NCI-H1048 (cell line): ENCODE data around the gene PXK.
"Not testable (repeated sequence)": the region's sequence is repeated elsewhere in the genome, so short reads cannot be mapped to it uniquely, and the experiment has no call there.

ENCODE experiments used
- DNase-seq: peaks from one replicate; lab custom pipeline; 2025; lab: John Stamatoyannopoulos, UW

The PXK gene

GRCh38 chr3:58323529-58324390 is 8.9 kb upstream of the PXK start:
- no peak for DNase-seq

DNA sequence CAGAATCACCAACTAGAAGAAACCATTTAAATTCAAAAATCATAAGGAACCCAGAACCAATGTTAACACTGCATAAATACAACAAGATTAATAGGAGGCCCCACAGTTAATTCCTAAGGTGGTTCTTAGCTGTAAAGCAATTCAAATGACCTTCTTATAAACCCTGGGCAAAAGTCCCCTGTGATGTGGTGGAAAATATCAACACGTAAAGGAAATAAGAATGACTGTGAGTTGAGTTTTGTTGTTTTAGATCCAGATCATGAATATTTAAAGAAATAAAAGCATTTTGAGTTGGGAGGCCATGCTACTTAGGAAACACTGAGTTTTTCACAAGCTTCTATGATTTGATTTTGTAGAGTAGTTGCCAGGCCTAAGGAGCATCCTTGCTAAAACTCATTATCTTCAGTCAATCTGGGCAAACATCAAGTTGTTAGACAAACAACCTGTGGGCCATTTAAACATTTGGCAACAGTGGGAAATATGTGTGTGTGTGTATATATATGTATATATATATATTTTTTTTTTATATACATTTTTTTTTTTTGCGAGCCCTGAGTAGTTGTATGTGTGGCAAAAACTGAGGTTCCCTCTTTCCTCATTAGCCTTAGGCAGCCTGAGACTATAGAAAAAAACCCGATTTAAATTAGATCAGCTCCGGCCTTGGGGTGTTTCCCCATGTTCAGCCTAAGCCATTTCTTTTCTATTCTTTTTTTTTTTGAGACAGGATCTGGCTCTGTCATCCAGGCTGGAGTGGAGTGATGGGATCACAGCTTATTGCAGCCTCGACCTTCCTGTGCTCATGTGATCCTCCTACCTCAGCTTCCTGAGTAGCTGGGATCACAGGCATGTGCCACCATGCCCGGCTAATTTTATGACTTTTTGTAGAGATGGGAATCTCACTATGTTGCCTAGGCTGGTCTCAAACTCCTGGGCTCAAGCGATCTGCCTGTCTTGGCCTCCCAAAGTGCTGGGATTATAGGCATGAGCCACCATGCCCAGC is 8.0 kb upstream of the PXK start:
- DNase-seq: no peak

DNA sequence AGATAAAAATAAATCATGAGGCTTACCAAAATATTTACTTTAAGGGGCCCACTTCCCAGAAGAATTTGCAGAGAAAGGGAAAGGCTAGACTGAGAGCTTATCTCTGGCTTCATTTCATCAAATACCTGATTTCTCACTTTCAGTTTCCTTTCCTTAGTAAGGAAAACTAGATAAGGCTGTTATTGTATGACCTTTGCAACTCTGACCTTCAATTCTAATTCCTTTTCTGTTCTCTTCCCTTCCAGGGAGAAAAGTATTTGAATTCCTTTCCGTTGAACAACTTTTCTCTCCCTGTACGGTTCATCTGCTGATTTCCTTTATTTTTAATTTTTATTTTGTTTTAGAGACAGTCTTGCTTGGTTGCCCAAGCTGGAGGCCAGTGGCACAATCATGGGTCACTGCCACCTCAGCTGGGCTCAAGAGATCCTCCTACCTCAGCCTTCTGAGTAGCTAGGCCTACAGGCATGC is 7.1 kb upstream of the PXK start:
- no peak for DNase-seq

- no peak for DNase-seq
These were observed 6.3 kb upstream of the PXK start for GRCh38 chr3:58326267-58326900.

DNA sequence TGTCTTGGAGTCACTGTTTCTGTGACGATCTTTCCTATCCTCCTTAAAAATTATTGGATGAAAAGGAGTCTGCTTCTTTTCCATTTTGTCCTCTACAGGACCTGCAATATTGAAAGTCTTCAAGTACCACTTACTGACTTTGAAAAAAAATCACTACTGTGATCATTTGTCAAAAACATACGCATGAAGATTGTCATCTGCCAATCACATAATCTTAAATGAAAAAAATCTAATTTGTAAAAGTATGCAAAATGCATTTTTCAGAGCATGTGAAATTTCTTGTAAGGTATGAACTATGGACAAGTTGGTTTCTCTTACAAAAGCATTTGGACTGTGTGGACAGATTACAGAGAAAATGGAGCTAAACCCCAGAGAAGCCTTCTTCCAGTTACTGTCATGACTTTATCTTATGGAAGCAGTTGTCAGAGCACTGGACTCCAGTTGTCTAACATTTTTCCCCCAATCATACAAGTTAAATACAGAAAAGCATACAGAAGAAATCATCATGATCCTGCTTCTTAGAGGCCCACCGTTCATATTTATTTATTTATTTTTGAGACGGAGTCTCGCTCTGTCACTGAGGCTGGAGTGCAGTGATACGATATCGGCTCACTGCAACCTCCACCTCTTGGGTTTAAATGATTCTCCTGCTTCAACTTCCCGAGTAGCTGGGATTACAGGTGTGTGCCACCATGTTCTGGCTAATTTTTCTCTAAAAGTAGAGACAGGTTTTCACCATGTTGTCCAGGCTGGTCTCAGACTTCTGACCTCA is 3.4 kb upstream of the PXK start:
- DNase-seq: no peak

- DNase-seq: no peak
These were observed 2.7 kb upstream of the PXK start for GRCh38 chr3:58329922-58330413.

- no peak for DNase-seq
These were observed 1.0 kb upstream of the PXK start for GRCh38 chr3:58331593-58332152.

DNA sequence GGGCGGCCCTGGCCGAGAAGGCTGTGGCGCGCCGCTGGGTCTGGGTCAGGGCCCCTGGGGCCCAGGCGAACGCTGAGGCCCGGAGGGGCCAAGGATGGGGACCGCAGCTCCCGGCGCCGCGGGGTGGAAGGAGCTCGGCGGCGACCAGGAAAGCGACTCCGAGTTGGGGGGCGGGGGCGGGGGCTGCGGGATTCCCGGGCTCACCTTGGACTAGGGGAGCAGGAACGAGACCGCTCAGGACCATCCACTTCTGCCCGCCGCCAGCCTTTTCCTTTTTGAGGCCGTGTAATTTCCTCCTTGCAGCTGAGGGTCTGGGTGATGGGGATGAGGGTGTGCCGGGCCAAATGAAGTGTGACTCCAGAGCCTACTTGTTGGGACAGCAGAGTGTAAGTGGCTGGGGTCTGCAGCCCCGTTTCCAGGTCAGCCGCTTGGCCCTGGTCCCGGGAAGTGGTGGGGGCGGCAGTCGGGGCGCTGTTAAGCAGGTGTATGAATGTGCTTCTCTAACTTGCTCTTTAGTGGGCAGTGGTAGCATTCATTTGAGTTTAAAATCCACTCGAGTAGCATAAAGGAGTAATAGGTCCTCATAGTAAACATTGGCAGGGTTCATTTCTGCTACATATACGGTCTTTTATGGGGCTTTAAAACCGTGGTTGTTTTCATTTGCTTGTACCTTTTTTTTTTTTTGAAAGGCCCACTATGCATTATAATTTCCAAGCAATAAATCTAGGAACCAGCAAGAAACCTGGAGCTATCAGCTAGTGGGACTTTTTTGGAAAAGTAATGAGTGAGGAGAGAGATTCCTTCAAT is 717 bp downstream of the PXK start:
- DNase-seq: no peak

- no peak for DNase-seq
These were observed 1.3 kb downstream of the PXK start for GRCh38 chr3:58334013-58334321.

DNA sequence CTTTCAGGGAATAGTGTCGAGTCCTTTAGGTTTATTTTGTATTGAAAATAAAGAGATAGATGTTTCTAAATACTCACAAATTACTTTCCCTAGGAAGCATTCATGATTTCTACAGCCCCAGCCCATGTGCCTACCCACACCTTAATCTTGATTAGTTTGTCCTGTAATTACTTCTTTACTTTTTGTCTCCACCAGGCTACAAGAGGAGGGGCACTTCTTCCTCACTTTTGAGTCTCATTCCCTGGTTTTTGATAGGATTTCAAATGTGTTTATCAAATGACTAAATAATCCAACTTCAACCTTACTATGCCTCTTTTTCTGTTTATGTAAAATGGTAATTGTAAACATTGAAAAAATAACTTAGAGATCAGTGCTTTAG is 1.8 kb downstream of the PXK start:
- no peak for DNase-seq

DNA sequence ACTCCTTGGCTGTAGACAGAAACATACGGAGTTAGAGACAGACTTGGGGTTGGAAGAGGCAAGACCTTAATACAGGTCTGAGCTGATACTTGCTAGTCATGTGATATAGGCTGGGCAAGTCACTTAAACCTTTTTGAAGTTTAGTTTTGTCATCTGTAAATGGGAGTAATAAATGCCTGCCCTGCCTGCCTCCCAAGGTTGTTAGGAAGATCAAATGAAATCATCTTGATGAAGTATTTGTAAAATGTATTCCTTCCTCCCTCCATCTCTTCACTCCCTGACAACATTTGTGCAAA is 2.9 kb downstream of the PXK start:
- no peak for DNase-seq

DNA sequence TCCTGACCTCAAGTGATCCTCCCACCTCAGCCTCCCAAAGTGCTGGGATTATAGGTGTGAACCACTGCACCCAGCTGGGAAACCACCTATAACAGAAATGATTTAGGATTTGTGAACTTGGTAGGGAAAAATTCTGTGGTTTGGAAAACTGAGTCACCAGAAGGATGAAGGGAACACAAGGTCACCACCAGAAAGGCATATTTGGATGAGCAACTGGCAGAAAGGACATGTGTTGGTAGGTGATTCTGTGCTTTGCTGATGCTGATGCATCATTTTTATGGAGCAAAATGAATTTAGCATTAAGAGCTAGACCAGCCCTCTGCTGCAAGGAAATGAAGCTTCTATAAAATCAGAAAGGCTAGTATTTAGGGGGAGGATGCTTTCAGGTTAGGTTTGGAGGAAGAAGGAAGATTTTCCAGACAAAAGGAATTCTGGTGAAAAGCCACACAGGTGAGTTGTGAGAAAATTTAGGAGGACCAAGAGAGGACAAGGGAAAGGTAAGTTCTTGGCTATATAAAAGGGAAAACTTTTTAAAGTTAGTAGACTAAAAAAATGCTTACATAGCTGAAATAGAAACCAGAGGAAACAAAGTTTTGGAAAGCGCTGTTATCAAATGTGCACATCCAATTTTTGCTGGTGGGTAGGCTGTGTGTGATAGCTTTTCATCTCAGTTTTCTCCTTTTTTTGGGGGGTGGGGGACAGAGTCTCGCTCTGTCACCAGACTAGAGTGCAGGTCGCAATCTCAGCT is 3.6 kb downstream of the PXK start:
- DNase-seq: no peak

DNA sequence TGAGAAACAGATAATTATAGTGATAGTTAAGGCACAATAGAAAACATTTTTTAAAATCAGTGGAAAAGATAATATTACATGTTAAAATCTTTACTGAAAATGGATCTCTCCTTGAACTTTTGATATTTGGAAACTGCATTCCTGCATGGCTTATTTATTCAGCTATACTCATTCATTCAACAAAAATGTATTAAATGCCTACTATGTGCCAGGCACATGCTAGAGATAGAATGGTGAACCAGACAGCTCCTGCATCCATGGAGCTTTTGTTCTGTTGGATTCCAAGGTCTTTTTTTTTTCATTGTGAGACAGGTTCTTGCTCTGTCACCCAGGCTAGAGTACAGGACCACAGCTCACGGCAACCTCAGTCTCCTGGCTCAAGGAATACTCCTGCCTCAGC is 4.5 kb downstream of the PXK start:
- no peak for DNase-seq

DNA sequence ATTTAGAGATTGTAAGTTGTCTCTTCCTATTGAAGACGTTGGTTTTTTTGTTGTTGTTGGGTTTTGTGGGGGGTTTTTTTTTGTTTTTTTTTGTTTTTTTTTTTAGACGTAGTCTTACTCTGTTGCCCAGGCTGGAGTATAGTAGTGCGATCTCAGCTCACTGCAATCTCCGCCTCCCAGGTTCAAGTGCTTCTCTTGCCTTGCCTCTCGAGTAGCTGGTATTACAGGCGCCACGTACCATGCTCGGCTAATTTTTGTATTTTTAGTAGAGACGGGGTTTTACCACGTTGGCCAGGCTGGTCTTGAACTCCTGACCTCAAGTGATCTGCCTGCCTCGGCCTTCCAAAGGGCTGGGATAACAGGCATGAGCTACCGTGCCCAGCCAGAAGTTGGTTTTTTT is 6.5 kb downstream of the PXK start:
- DNase-seq: not testable (repeated sequence)

GRCh38 chr3:58340594-58341244 is 8.0 kb downstream of the PXK start:
- DNase-seq: no peak

GRCh38 chr3:58341376-58341775 is 8.7 kb downstream of the PXK start:
- DNase-seq: no peak

DNA sequence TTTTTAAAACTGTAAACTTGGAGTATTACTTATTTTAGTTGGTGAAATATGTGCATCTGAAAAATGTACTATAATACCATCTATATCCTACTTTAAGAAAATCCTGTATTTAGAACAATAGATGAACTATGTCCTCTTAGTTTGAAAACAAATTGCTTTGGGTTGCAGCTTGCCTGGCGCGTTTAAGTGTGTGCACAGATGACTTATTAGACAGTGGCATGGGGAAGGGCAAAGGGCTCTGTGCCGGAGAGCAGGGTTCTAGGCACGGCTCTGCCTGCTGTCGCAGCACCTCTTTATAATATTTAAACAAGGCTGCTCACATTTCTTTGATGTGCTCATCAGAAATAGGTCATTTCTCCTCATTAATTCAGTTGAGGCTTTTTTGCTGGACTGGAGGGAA is 10.0 kb downstream of the PXK start:
- DNase-seq: no peak

- no peak for DNase-seq
These were observed 12.8 kb downstream of the PXK start for GRCh38 chr3:58345457-58345856.

- DNase-seq: no peak
These were observed 13.7 kb downstream of the PXK start for GRCh38 chr3:58346368-58346767.
